T-cell (primary cell): ENCODE data around the gene OTUD7B. TPM values are rescaled to one million over a fixed set of nuclear protein-coding genes. Genes with fewer than 3 reads are reported as not detected.

Experiments
- ATAC-seq, 4 experiments: fragments of 200-7000 bp in 3 of 4; fragments of 150-1000 bp in 1 of 4; cut with Tn5 transposase; replicated peaks in 1 of 4; 1 replicate in 3 of 4; 2 replicates in 1 of 4; pipeline ENCODE4 v1.10.0; 2021; ENCODE audit warnings: moderate library complexity in 3 of 4, mild to moderate bottlenecking in 2 of 4, moderate number of reproducible peaks in 1 of 4
- CTCF ChIA-PET, 2 donors: fragments of 300-600 bp; sonication (Branson Sonifier 250); formaldehyde crosslinking; loops; one replicate each; lab custom pipeline; 2022; ENCODE audit warnings: antibody characterized with exemption in 2 of 2; lab: Charles Lee
- POLR2A ChIA-PET, 2 donors: fragments of 300-600 bp; sonication (Branson Sonifier 250); formaldehyde crosslinking; loops; one replicate each; lab custom pipeline; 2022; ENCODE audit warnings: antibody characterized with exemption in 2 of 2; lab: Charles Lee
- DNase-seq, 35 experiments: peaks; one replicate each; pipeline versions ENCODE4 v3.0.0 to v3.0.0-alpha.2; 2013 to 2023
- H3K27ac ChIP-seq: one replicate; pipeline ENCODE4 v1.5.1; 2013; ENCODE audit warnings: low read length
- H3K27me3 ChIP-seq, 2 experiments: replicated peaks in 1 of 2; 1 replicate in 1 of 2; 2 replicates in 1 of 2; pipeline versions ENCODE4 v1.6.1 to v1.7.0; 2013; ENCODE audit warnings: low read length in 1 of 2, mixed read lengths in 1 of 2; ENCODE audit not compliant: control insufficient read depth in 2 of 2, insufficient read depth in 2 of 2; ENCODE audit errors: extremely low read depth in 1 of 2
- H3K36me3 ChIP-seq, 2 donors: 1 replicate in 1 of 2; 2 replicates in 1 of 2; pipeline versions ENCODE4 v1.6.1 to v1.7.0; 2013; ENCODE audit warnings: low read length in 1 of 2; ENCODE audit not compliant: control insufficient read depth in 2 of 2, insufficient read depth in 1 of 2; ENCODE audit errors: extremely low read depth in 1 of 2
- H3K4me1 ChIP-seq, 2 experiments: 1 replicate in 1 of 2; 2 replicates in 1 of 2; pipeline versions ENCODE4 v1.6.1 to v1.7.0; 2013; ENCODE audit warnings: low read length in 2 of 2, mixed read lengths in 1 of 2; ENCODE audit not compliant: insufficient read depth in 2 of 2, control insufficient read depth in 1 of 2; ENCODE audit errors: extremely low read depth in 1 of 2
- H3K4me3 ChIP-seq, 2 donors: 1 replicate in 1 of 2; 2 replicates in 1 of 2; pipeline versions ENCODE4 v1.5.1 to v1.7.0; 2013; ENCODE audit warnings: mild to moderate bottlenecking in 2 of 2, low read length in 1 of 2, moderate library complexity in 1 of 2; ENCODE audit not compliant: control insufficient read depth in 1 of 2; ENCODE audit errors: extremely low read depth in 1 of 2
- H3K9me3 ChIP-seq: 2 replicates; pipeline ENCODE4 v1.7.0; 2013
- H3K27ac Mint-ChIP-seq, 2 donors: one replicate each; pipeline ENCODE4 v1.8.0; 2020 to 2021; ENCODE audit warnings: mild to moderate bottlenecking in 2 of 2, mixed read lengths in 2 of 2
- H3K27me3 Mint-ChIP-seq, 2 donors: one replicate each; pipeline ENCODE4 v1.8.0; 2021 to 2022; ENCODE audit warnings: mixed read lengths in 2 of 2
- H3K36me3 Mint-ChIP-seq: one replicate; pipeline ENCODE4 v1.8.0; 2021; ENCODE audit warnings: mixed read lengths
- H3K4me1 Mint-ChIP-seq, 3 donors: one replicate each; pipeline ENCODE4 v1.8.0; 2020 to 2022; ENCODE audit warnings: mixed read lengths in 3 of 3, mild to moderate bottlenecking in 1 of 3
- H3K4me3 Mint-ChIP-seq, 3 donors: one replicate each; pipeline ENCODE4 v1.8.0; 2020 to 2022; ENCODE audit warnings: mild to moderate bottlenecking in 3 of 3, mixed read lengths in 3 of 3, moderate library complexity in 3 of 3
- H3K9me3 Mint-ChIP-seq, 3 donors: one replicate each; pipeline ENCODE4 v1.8.0; 2020 to 2022; ENCODE audit warnings: mixed read lengths in 3 of 3
- WGBS: methylation state at CpG from one replicate; pipeline ENCODE4 v1.1.5; 2013; ENCODE audit warnings: missing lambda C conversion rate; ENCODE audit not compliant: insufficient coverage; 5-methylcytosine and 5-hydroxymethylcytosine counted together
- total RNA-seq, 35 experiments: library from RNA in 6 of 35; stranded (reverse) in 6 of 35; fragments of 120-200 nt in 1 of 35; gene quantifications; one replicate each; pipeline versions ENCODE4 v1.2.1 to v1.2.4 and lab custom pipeline; 2013 to 2026

The OTUD7B gene
- total RNA-seq, 5 donors from 2014 or later (not counting 1 experiment from before 2014, with no cell fraction given) = 7.8 to 13.7 (median 10.2) TPM

DNA sequence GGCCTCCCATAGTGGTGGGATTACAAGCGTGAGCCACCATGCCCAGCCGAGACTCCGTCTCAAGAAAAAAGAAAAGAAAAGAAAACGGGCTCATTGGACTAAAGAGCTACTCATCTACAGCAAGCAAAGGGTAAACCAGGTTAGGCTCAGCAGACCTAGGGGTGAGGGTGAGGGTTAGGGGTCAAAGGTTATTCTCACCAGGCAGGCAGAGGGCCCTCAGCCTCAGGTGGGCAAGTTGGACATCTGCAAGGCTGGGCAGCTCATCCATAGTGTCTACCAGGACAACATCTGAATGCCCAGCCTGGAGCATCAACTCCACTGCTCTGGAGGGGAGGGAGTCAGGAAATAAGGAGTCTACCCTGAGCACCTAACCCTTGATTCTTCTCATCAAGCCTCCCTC, 77.3 kb downstream of the OTUD7B start:
- peaks cover 10 to 17% of the 10 kb centered on the region in 2 experiments for H3K4me1 ChIP-seq
- ChIA-PET CTCF (no interaction called here), POLR2A (interaction anchor here in 1 of 2 donors (0.5 kb wide), 1 partner anchor 244 kb away, joined by 5 read pairs; no protein-coding TSS in a partner anchor)
- WGBS = 100% methylated on average over 4 of the region's 4 CpGs
- Mint-ChIP-seq H3K36me3 (no peaks in the 10 kb centered on the region), H3K27ac (no peak overlapping the region), H3K4me3 (no peak overlapping the region), H3K9me3 (no peaks in the 10 kb centered on the region), H3K4me1 (peaks cover 14 to 30% (median 23%) of the 10 kb centered on the region in 3 donors), H3K27me3 (peaks cover 2 to 4% of the 10 kb centered on the region in 2 donors)
- DNase-seq = no peak
- no peaks in the 10 kb centered on the region for H3K9me3 ChIP-seq
- peaks cover 0 to 3% of the 10 kb centered on the region in 2 experiments for H3K27me3 ChIP-seq
- no peaks in the 10 kb centered on the region for H3K36me3 ChIP-seq
- no peak for ATAC-seq
- H3K4me3 ChIP-seq = no peak overlapping the region
- no peak overlapping the region for H3K27ac ChIP-seq

DNA sequence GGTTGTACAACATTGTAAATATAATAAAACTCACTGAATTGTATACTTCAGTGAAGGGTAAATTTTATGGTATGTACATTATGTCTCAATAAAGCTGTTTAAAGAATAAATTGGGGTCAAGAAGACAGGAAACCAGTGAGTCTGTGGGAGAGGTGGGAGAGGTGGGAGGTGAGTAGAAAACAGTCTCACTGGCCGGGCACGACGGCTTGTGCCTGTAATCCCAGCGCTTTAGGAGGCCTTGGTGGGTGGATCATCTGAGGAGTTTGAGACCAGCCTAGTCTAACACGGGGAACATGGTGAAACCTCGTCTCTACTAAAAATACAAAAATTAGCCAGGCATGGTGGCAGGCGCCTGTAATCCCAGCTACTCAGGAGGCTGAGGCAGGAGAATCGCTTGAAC, 78.1 kb downstream of the OTUD7B start:
- ATAC-seq (no peak), DNase-seq (no peak)
- ChIA-PET CTCF (interaction anchor here in 1 of 2 donors (0.7 kb wide), 1 partner anchor 689 kb away, joined by 3 read pairs; no protein-coding TSS in a partner anchor), POLR2A (no interaction called here)
- 96% methylated on average over 4 of the region's 8 CpGs for whole genome bisulfite sequencing
- Histone ChIP-seq H3K27me3 (peaks cover 0 to 3% of the 10 kb centered on the region in 2 experiments), H3K4me1 (peaks cover 7 to 14% of the 10 kb centered on the region in 2 experiments), H3K27ac (no peak overlapping the region), H3K4me3 (no peak overlapping the region), H3K36me3 (no peaks in the 10 kb centered on the region), H3K9me3 (no peaks in the 10 kb centered on the region)
- no peak overlapping the region for H3K27ac Mint-ChIP-seq
- peaks cover 2 to 4% of the 10 kb centered on the region in 2 donors for H3K27me3 Mint-ChIP-seq
- H3K4me3 Mint-ChIP-seq = no peak overlapping the region
- peaks cover 17 to 29% (median 20%) of the 10 kb centered on the region in 3 donors for H3K4me1 Mint-ChIP-seq
- peaks cover 3% of the 10 kb centered on the region for H3K36me3 Mint-ChIP-seq
- H3K9me3 Mint-ChIP-seq = no peaks in the 10 kb centered on the region

DNA sequence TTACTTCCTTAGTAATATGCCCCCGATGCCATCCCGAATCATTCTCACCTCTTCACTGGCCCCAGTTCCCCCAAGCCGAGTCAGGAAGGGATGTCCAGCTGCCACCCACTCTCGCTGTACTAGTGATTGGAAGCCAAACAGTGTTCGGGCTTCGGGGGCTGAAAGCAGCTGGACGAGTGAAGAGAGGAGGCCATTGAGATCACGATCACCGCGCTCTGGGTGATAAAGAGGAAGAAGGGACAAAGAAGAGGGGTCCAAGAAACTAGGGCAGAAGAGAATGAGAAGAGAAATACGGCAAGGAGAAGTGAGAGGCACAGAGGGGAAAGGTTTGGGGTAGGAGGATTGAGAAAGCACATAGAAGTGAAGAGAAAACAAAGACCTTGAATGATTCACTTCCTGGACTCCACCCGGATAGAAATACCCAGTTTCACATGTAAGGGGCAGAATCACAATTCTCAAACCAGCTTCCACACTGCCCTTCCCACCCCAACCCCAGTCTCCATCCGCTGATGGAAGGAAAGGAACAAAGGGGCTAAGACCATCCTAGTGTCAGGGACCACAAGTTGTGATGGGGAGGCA, 79.2 kb downstream of the OTUD7B start:
- peaks cover 0 to 3% of the 10 kb centered on the region in 2 experiments for H3K27me3 ChIP-seq
- WGBS = 97% methylated on average over 10 of the region's 13 CpGs
- Mint-ChIP-seq H3K4me3 (no peak overlapping the region), H3K9me3 (no peaks in the 10 kb centered on the region), H3K4me1 (peaks cover 24 to 31% (median 24%) of the 10 kb centered on the region in 3 donors), H3K27me3 (peaks cover 2 to 4% of the 10 kb centered on the region in 2 donors), H3K27ac (no peak overlapping the region), H3K36me3 (peaks cover 4% of the 10 kb centered on the region)
- ATAC-seq = no peak
- CTCF ChIA-PET = no interaction called here
- no peak overlapping the region for H3K27ac ChIP-seq
- DNase-seq = no peak
- H3K4me1 ChIP-seq = peaks cover 13 to 21% of the 10 kb centered on the region in 2 experiments
- no peaks in the 10 kb centered on the region for H3K9me3 ChIP-seq
- H3K4me3 ChIP-seq = no peak overlapping the region
- peaks cover 2% of the 10 kb centered on the region in 2 donors for H3K36me3 ChIP-seq
- POLR2A ChIA-PET = no interaction called here

DNA sequence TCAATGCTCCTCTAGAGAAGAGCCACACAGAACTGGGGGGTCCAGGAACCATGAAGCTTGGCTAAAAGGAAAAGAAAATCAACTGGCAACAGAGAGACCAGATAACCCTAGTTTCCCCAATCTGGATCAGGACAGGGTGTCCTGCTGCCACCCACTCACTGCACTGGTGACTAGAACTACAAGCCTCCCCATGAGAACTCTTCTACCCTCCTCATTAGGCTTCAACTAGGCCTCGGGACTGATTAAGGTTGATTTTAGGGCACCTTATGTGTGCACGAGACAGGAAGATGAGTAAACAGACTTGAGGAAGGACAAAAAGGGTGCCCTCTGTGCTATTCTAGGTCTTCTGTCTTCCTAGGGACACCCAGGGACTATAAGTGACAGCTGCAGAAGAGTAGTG, 80.7 kb downstream of the OTUD7B start:
- Histone ChIP-seq H3K27me3 (peaks cover 0 to 3% of the 10 kb centered on the region in 2 experiments), H3K4me3 (no peak overlapping the region), H3K9me3 (no peaks in the 10 kb centered on the region), H3K27ac (no peak overlapping the region), H3K36me3 (peaks cover 2 to 16% of the 10 kb centered on the region in 2 donors), H3K4me1 (peaks cover 17 to 29% of the 10 kb centered on the region in 2 experiments)
- peaks cover 2 to 4% of the 10 kb centered on the region in 2 donors for H3K27me3 Mint-ChIP-seq
- no CpG with 5 or more reads among the region's 2 CpGs for WGBS
- DNase-seq = no peak
- H3K9me3 Mint-ChIP-seq = no peaks in the 10 kb centered on the region
- H3K36me3 Mint-ChIP-seq = peaks cover 18% of the 10 kb centered on the region
- CTCF ChIA-PET = no interaction called here
- peak overlapping the region in 1 of 3 donors; percentile 97 for H3K4me3 Mint-ChIP-seq
- H3K27ac Mint-ChIP-seq = no peak overlapping the region
- H3K4me1 Mint-ChIP-seq = peaks cover 38 to 45% (median 39%) of the 10 kb centered on the region in 3 donors
- POLR2A ChIA-PET = interaction anchor here (0.6 to 2.8 kb wide), 2 partner anchors 33 to 43 kb away, joined by 3 to 45 read pairs; a partner anchor contains a TSS
- no peak for ATAC-seq

DNA sequence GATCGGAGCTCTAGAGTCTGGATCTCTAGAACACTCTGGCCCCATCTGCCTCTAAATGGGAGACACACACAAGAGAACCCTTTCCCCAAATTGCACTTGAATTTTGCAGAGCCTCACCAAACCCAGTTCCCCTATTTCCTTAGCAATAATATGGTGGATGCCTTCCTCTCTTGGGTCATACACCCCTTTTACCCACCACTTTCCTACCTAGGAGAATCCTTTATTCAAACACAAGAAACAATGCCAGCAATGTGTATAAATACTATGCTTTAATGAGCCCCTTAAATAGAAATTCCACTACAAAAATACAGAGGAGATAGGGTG, 82.2 kb downstream of the OTUD7B start:
- Mint-ChIP-seq H3K4me1 (peaks cover 44 to 55% (median 51%) of the 10 kb centered on the region in 3 donors), H3K4me3 (peak overlapping the region; percentile 94 to 97 (median 97)), H3K27me3 (peaks cover 0 to 2% of the 10 kb centered on the region in 2 donors), H3K27ac (peak overlapping the region; percentile 95 to 96), H3K9me3 (no peaks in the 10 kb centered on the region), H3K36me3 (peaks cover 31% of the 10 kb centered on the region)
- H3K9me3 ChIP-seq = no peaks in the 10 kb centered on the region
- POLR2A ChIA-PET = interaction anchor here (0.6 to 2.8 kb wide), 5 partner anchors 41 to 1020 kb away, joined by 3 to 45 read pairs (median 5); a partner anchor contains a TSS
- no CpG with 5 or more reads among the region's 1 CpG for WGBS
- CTCF ChIA-PET = interaction anchor here in 1 of 2 donors (0.6 to 1.2 kb wide), 5 partner anchors 29 to 83 kb away, joined by 3 to 7 read pairs (median 4); partner anchors contain the start of gene BOLA1
- H3K27me3 ChIP-seq = no peaks in the 10 kb centered on the region
- H3K4me3 ChIP-seq = peak overlapping the region; percentile 95 to 96
- peaks cover 10 to 31% of the 10 kb centered on the region in 2 donors for H3K36me3 ChIP-seq
- peaks cover 17 to 29% of the 10 kb centered on the region in 2 experiments for H3K4me1 ChIP-seq
- peak overlapping the region; percentile 96 for H3K27ac ChIP-seq
- no peak for DNase-seq
- no peak for ATAC-seq

DNA sequence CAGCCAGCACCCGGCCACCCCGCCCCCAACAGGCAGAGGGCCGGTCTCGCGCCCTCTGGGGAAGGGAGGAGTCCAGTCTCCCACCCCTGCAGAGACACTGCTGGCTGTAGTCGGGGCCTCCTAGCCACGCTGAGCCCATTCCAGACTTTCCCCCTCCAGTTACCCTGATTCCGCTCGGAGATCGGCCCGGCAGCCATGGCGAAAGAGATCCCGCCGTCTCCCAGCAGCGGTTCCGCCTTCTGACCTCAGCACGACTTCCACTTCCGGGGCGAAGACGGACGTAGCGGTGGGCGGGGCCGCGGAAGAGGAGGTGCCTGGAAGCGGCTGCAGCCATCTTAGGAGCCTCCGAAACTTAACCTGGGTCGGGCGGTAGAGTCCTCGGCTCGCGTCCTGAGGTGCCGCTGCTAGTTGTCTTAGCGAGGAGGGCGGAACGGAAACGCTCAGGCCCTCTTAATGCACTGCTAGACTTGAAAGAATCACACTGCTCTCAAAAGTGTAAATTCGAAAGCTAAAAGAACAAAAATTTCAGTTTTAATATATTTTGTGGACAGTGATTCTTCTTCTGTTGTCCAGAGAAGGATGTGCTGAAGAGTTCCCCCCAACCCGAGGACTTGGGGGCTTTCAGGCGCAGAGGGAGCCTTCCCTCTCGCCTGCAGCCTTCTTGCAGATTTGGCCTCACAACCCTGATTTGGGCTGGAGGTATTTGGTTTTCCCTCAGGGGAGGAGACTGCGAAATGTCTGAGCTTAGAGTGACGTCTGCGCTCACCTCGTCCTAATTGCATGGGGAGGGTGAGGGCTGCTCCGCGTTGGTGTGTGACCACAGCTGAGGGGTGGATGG, 82.7 kb downstream of the OTUD7B start, which contains the start of gene SF3B4:
TSS of gene SF3B4 (minus strand) at position 241 of the 838 bp plus-strand sequence. CDS start at position 197, 44 bp downstream.
- ATAC-seq = peak; percentile 96 to 99 (median 97)
- Mint-ChIP-seq H3K36me3 (peaks cover 37% of the 10 kb centered on the region), H3K4me1 (peaks cover 46 to 55% (median 51%) of the 10 kb centered on the region in 3 donors), H3K27me3 (peaks cover 0 to 2% of the 10 kb centered on the region in 2 donors), H3K9me3 (no peaks in the 10 kb centered on the region), H3K27ac (peak within 1 kb of the TSS; percentile 95 to 96), H3K4me3 (peak within 1 kb of the TSS; percentile 94 to 97 (median 97))
- H3K9me3 ChIP-seq = no peaks in the 10 kb centered on the region
- CTCF ChIA-PET = interaction anchor here in 1 of 2 donors (0.6 to 1.2 kb wide), 6 partner anchors 28 to 326 kb away, joined by 3 to 7 read pairs (median 4); partner anchors contain the start of gene BOLA1
- 0% methylated on average over 31 of the region's 47 CpGs for WGBS
- POLR2A ChIA-PET = interaction anchor here (0.6 to 2.8 kb wide), 7 partner anchors 37 to 1021 kb away, joined by 3 to 45 read pairs (median 5); a partner anchor contains a TSS
- peaks cover 17 to 29% of the 10 kb centered on the region in 2 experiments for H3K4me1 ChIP-seq
- H3K4me3 ChIP-seq = peak within 1 kb of the TSS; percentile 95 to 96
- peak within 1 kb of the TSS; percentile 96 for H3K27ac ChIP-seq
- peak; percentile 87 to 98 (median 96) for DNase-seq
- H3K36me3 ChIP-seq = peaks cover 10 to 37% of the 10 kb centered on the region in 2 donors
- H3K27me3 ChIP-seq = no peaks in the 10 kb centered on the region
